Body of pancreas (tissue), 4 donors: Measurements from ENCODE around the gene ACTR10.

Experiments used
- POLR2A ChIP-seq, 3 donors: fragments of 450-650 bp; IDR thresholded peaks; one replicate each; pipeline ENCODE4 v1.6.1; 2016; ENCODE audit warnings: antibody characterized with exemption in 3 of 3, mild to moderate bottlenecking in 2 of 3
- TF ChIP-seq, protein P1 (sequence below), 7 experiments: fragments of 450-650 bp in 4 of 7; fragments of 200-600 bp in 3 of 7; sonication (generic) in 3 of 7; IDR thresholded peaks; one replicate each; pipeline ENCODE4 v1.5.1; 2016 to 2019; ENCODE audit warnings: antibody characterized with exemption in 7 of 7

DNA sequence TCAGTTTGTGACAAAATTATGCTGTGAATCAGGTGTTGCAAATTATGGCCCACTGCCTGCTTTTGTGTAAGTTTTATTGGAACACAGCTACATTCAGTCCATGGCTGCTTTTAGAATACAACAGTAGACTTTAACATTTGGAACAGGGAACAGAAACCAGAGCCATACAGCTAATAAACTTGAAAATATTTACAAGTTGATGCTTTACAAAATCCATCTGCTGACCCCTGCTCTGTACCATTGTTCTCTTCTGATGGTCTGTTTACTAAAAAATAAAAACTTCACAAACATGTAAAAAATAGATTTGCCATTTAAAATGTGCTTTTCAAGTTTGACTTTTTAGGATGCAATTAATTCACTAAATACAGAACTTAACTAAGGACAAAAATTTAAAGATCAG lies 65.5 kb downstream of the ACTR10 start:
- TF ChIP-seq, protein P1, sequence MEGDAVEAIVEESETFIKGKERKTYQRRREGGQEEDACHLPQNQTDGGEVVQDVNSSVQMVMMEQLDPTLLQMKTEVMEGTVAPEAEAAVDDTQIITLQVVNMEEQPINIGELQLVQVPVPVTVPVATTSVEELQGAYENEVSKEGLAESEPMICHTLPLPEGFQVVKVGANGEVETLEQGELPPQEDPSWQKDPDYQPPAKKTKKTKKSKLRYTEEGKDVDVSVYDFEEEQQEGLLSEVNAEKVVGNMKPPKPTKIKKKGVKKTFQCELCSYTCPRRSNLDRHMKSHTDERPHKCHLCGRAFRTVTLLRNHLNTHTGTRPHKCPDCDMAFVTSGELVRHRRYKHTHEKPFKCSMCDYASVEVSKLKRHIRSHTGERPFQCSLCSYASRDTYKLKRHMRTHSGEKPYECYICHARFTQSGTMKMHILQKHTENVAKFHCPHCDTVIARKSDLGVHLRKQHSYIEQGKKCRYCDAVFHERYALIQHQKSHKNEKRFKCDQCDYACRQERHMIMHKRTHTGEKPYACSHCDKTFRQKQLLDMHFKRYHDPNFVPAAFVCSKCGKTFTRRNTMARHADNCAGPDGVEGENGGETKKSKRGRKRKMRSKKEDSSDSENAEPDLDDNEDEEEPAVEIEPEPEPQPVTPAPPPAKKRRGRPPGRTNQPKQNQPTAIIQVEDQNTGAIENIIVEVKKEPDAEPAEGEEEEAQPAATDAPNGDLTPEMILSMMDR (IDR thresholded peaks at IDR 0.05), result no peak
- TF ChIP-seq POLR2A (IDR thresholded peaks at IDR 0.05), result no peak
